Measurements from ENCODE around the gene PRKCE. TPM values are rescaled to one million over a fixed set of nuclear protein-coding genes. Genes with fewer than 3 reads are reported as not detected.
A peak's percentile ranks its signal among the peaks of the same experiment; 100 is the strongest.

The PRKCE gene
- polyA plus RNA-seq, 1 of the 3 experiments (the other 2 are of a cell fraction) = 16.3 TPM

GRCh38 chr2:45687964-45688363, 36.5 kb downstream of the PRKCE start:
- Histone ChIP-seq H3K36me3 (replicated peaks in 1 of 2; ENCODE audit: control insufficient read depth in 1 of 2, insufficient read depth in 2 of 2, low read length in 1 of 2) (no peaks in the 10 kb centered on the region), H3K4me3 (ENCODE audit: low read depth in 2 of 2, low read length in 1 of 2) (no peak overlapping the region), H3K4me1 (ENCODE audit: control insufficient read depth in 1 of 2, insufficient read depth in 2 of 2, low read depth in 1 of 2, low read length in 1 of 2) (peaks cover 0 to 24% of the 10 kb centered on the region in 2 experiments; a peak in 2 of 4 replicates), H2AFZ (ENCODE audit: low read depth) (no peak overlapping the region), H3K9me3 (no peaks in the 10 kb centered on the region), H4K20me1 (ENCODE audit: insufficient read depth) (no peaks in the 10 kb centered on the region), H3F3A (replicated peaks; ENCODE audit: insufficient read depth) (no peaks in the 10 kb centered on the region), H3K4me2 (no peak overlapping the region), H3K9ac (no peak overlapping the region), H3K9me2 (no peaks in the 10 kb centered on the region), H3K27ac (ENCODE audit: low read depth in 2 of 2, low read length in 1 of 2) (no peak overlapping the region), H3K27me3 (ENCODE audit: insufficient read depth) (no peaks in the 10 kb centered on the region), H3K79me2 (ENCODE audit: insufficient read depth) (no peaks in the 10 kb centered on the region; the same call in 1 of the 2 replicates)
- WGBS (ENCODE audit: low lambda C conversion rate) = 100% methylated on average over 1 of the region's 1 CpG
- DNase-seq = no peak
- no peak for TF ChIP-seq TEAD4 (IDR thresholded peaks at IDR 0.05; ENCODE audit: borderline replicate concordance, insufficient read depth)
- no peak for TF ChIP-seq RFX5 (IDR thresholded peaks at IDR 0.05; ENCODE audit: low read length)
- TF ChIP-seq TAF1 (IDR thresholded peaks at IDR 0.05; ENCODE audit: borderline replicate concordance, low read depth, low read length) = no peak
- TF ChIP-seq EP300 (IDR thresholded peaks at IDR 0.05; ENCODE audit: borderline replicate concordance in 1 of 2, low read depth in 1 of 2, low read length in 1 of 2) = no peak
- no peak for TF ChIP-seq MEF2A (IDR thresholded peaks at IDR 0.05; ENCODE audit: borderline replicate concordance, low read depth)
- no peak for TF ChIP-seq JUND (IDR thresholded peaks at IDR 0.05)
- ChIA-PET POLR2A (no interaction called here), CTCF (interaction anchor here (0.8 to 0.9 kb wide), 2 partner anchors 10 to 247 kb away, joined by 3 read pairs; no protein-coding TSS in a partner anchor)

DNA sequence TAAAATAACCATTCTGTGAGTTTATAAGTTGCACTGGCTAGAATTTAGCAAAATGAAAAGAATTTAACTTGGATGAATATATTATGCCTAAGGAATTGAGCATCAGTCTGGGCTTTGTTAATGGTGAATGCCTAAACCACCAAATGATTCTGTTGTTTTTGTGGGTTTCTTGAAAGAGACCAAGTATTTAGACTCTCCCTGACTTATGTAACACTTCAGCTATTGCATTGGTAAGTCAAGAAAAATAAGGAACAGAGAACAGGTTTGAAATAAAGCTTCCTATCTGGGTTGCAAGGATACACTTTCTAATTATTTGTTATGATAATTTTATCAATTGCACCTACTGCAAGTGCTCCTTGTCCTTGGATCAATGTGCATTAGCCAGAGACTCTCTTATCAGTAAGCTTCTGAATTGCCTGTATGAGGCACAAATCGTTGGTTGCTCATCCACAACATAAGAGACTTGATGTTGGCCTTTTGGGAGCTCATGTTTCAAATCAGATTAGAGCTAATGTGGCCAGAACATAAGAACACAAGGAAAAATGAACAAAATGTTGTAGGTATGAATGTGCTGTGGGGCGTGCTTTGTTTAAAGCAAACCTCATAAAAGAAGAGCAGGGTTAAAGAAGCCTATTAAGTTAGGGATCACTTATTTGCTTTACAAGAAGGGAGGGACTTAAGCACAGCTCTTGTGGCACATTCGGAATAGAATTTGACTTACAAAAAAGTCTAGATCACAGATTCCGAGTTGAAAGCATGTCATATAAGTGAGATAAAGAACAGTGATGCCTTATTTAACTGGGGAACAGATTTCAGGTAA, 37.2 kb downstream of the PRKCE start:
- H3K9me2 ChIP-seq = no peaks in the 10 kb centered on the region
- ChIA-PET CTCF (interaction anchor here (0.8 to 1.0 kb wide), 3 partner anchors 9 to 247 kb away, joined by 3 read pairs; no protein-coding TSS in a partner anchor), POLR2A (interaction anchor here (0.6 kb wide), 1 partner anchor 35 kb away, joined by 4 read pairs; no protein-coding TSS in a partner anchor)
- no peaks in the 10 kb centered on the region for H4K20me1 ChIP-seq (ENCODE audit: insufficient read depth)
- H3K79me2 ChIP-seq (ENCODE audit: insufficient read depth) = no peaks in the 10 kb centered on the region; the same call in 1 of the 2 replicates
- 72% methylated on average over 4 of the region's 4 CpGs for WGBS (ENCODE audit: low lambda C conversion rate)
- H3K36me3 ChIP-seq (replicated peaks in 1 of 2; ENCODE audit: control insufficient read depth in 1 of 2, insufficient read depth in 2 of 2, low read length in 1 of 2) = no peaks in the 10 kb centered on the region
- H3K4me2 ChIP-seq = no peak overlapping the region
- H3K9me3 ChIP-seq = no peaks in the 10 kb centered on the region
- no peak overlapping the region for H3K9ac ChIP-seq
- no peak overlapping the region for H3K27ac ChIP-seq (ENCODE audit: low read depth in 2 of 2, low read length in 1 of 2)
- H3F3A ChIP-seq (replicated peaks; ENCODE audit: insufficient read depth) = no peaks in the 10 kb centered on the region
- H3K4me1 ChIP-seq (ENCODE audit: control insufficient read depth in 1 of 2, insufficient read depth in 2 of 2, low read depth in 1 of 2, low read length in 1 of 2) = peaks cover 0 to 18% of the 10 kb centered on the region in 2 experiments; a peak in 2 of 4 replicates
- H3K27me3 ChIP-seq (ENCODE audit: insufficient read depth) = no peaks in the 10 kb centered on the region
- no peak for DNase-seq
- no peak for TF ChIP-seq SIN3A (IDR thresholded peaks at IDR 0.05; ENCODE audit: borderline replicate concordance, low read depth, low read length)
- peak; percentile 33; the same call in 1 of the 2 replicates for TF ChIP-seq GATA2 (CRISPR knock-in tag; IDR thresholded peaks at IDR 0.05)
- H2AFZ ChIP-seq (ENCODE audit: low read depth) = no peak overlapping the region
- H3K4me3 ChIP-seq (ENCODE audit: low read depth in 2 of 2, low read length in 1 of 2) = no peak overlapping the region

GRCh38 chr2:45690231-45690630, 38.8 kb downstream of the PRKCE start:
- Histone ChIP-seq H3K9me2 (no peaks in the 10 kb centered on the region), H3K79me2 (ENCODE audit: insufficient read depth) (no peaks in the 10 kb centered on the region; the same call in 1 of the 2 replicates), H3F3A (replicated peaks; ENCODE audit: insufficient read depth) (no peaks in the 10 kb centered on the region), H3K4me2 (0 out of 2 replicates have a peak overlapping the region, but pooled peaks have one; percentile 17), H3K4me1 (ENCODE audit: control insufficient read depth in 1 of 2, insufficient read depth in 2 of 2, low read depth in 1 of 2, low read length in 1 of 2) (peaks cover 0 to 18% of the 10 kb centered on the region in 2 experiments; a peak in 2 of 4 replicates), H3K9ac (no peak overlapping the region), H3K27me3 (ENCODE audit: insufficient read depth) (no peaks in the 10 kb centered on the region), H3K9me3 (no peaks in the 10 kb centered on the region), H3K4me3 (ENCODE audit: low read depth in 2 of 2, low read length in 1 of 2) (no peak overlapping the region), H3K36me3 (replicated peaks in 1 of 2; ENCODE audit: control insufficient read depth in 1 of 2, insufficient read depth in 2 of 2, low read length in 1 of 2) (no peaks in the 10 kb centered on the region), H3K27ac (ENCODE audit: low read depth in 2 of 2, low read length in 1 of 2) (no peak overlapping the region), H4K20me1 (ENCODE audit: insufficient read depth) (no peaks in the 10 kb centered on the region), H2AFZ (ENCODE audit: low read depth) (no peak overlapping the region)
- ChIA-PET CTCF (interaction anchor here (1.4 to 2.0 kb wide), 2 partner anchors 38 to 88 kb away, joined by 4 to 6 read pairs; partner anchors contain the start of gene PRKCE), POLR2A (no interaction called here)
- DNase-seq = no peak
- TF ChIP-seq JUND (IDR thresholded peaks at IDR 0.05) (no peak), EZH2phosphoT487 (IDR thresholded peaks at IDR 0.05; ENCODE audit: borderline replicate concordance, low read depth) (no peak), MXI1 (IDR thresholded peaks at IDR 0.05; ENCODE audit: low read depth, low read length) (no peak), TEAD4 (IDR thresholded peaks at IDR 0.05; ENCODE audit: borderline replicate concordance, insufficient read depth) (no peak), NFIC (IDR thresholded peaks at IDR 0.05; ENCODE audit: borderline replicate concordance) (no peak), PBX3 (IDR thresholded peaks at IDR 0.05) (no peak), GATA2 (CRISPR knock-in tag; IDR thresholded peaks at IDR 0.05) (0 out of 2 replicates have a peak, but pooled peaks have one; percentile 35), SMC3 (IDR thresholded peaks at IDR 0.05; ENCODE audit: low read depth, low read length) (no peak)
- TF ChIP-seq, protein P1, sequence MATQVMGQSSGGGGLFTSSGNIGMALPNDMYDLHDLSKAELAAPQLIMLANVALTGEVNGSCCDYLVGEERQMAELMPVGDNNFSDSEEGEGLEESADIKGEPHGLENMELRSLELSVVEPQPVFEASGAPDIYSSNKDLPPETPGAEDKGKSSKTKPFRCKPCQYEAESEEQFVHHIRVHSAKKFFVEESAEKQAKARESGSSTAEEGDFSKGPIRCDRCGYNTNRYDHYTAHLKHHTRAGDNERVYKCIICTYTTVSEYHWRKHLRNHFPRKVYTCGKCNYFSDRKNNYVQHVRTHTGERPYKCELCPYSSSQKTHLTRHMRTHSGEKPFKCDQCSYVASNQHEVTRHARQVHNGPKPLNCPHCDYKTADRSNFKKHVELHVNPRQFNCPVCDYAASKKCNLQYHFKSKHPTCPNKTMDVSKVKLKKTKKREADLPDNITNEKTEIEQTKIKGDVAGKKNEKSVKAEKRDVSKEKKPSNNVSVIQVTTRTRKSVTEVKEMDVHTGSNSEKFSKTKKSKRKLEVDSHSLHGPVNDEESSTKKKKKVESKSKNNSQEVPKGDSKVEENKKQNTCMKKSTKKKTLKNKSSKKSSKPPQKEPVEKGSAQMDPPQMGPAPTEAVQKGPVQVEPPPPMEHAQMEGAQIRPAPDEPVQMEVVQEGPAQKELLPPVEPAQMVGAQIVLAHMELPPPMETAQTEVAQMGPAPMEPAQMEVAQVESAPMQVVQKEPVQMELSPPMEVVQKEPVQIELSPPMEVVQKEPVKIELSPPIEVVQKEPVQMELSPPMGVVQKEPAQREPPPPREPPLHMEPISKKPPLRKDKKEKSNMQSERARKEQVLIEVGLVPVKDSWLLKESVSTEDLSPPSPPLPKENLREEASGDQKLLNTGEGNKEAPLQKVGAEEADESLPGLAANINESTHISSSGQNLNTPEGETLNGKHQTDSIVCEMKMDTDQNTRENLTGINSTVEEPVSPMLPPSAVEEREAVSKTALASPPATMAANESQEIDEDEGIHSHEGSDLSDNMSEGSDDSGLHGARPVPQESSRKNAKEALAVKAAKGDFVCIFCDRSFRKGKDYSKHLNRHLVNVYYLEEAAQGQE (IDR thresholded peaks at IDR 0.05; ENCODE audit: low read depth, low read length) = no peak
- 56% methylated on average over 2 of the region's 2 CpGs for WGBS (ENCODE audit: low lambda C conversion rate)

Data from SK-N-SH (cell line).